HepG2 (cell line): ENCODE measurements around the gene VWA7. TPM values are rescaled to one million over a fixed set of nuclear protein-coding genes. Genes with fewer than 3 reads are reported as not detected.

ENCODE experiments used
- CEBPZ ChIP-seq: IDR thresholded peaks from 2 replicates; pipeline ENCODE4 v1.6.1; 2012; ENCODE audit warnings: low read length, improper control_type of control experiment
- FOXM1 ChIP-seq: sonication (generic); formaldehyde crosslinking; IDR thresholded peaks from 2 replicates; pipeline ENCODE4 v1.5.0; 2020; ENCODE audit warnings: missing genetic modification reagents
- GPN1 ChIP-seq: sonication (generic); formaldehyde crosslinking; IDR thresholded peaks from 2 replicates; pipeline ENCODE4 v1.5.1; 2020; ENCODE audit warnings: missing genetic modification reagents, borderline replicate concordance
- KMT2A ChIP-seq: sonication (generic); formaldehyde crosslinking; IDR thresholded peaks from 2 replicates; pipeline ENCODE4 v1.4.0; 2020; ENCODE audit warnings: missing genetic modification reagents
- MATR3 ChIP-seq: sonication (generic); formaldehyde crosslinking; IDR thresholded peaks from 2 replicates; pipeline ENCODE4 v1.4.0; 2020; ENCODE audit warnings: missing genetic modification reagents
- MBNL3 ChIP-seq: fragments of 250-450 bp; sonication (Bioruptor Pico); conservative IDR thresholded peaks from 2 replicates; pipeline ENCODE4 v1.8.0; 2022; ENCODE audit warnings: mild to moderate bottlenecking, inconsistent platforms
- MED13 ChIP-seq: sonication (generic); formaldehyde crosslinking; IDR thresholded peaks from 2 replicates; pipeline ENCODE4 v1.5.0; 2020; ENCODE audit warnings: missing genetic modification reagents
- PCBP1 ChIP-seq: fragments of 200-400 bp; formaldehyde crosslinking; IDR thresholded peaks from 2 replicates; pipeline ENCODE4 v1.6.1; 2017; ENCODE audit warnings: mild to moderate bottlenecking, low read depth, low read length, borderline replicate concordance
- RBM22 ChIP-seq: fragments of 200-400 bp; formaldehyde crosslinking; optimal IDR thresholded peaks from 2 replicates; pipeline ENCODE3; 2017; ENCODE audit warnings: mild to moderate bottlenecking, low read length, moderate library complexity
- SKI ChIP-seq: fragments of 450-650 bp; IDR thresholded peaks from one replicate; pipeline ENCODE4 v1.6.1; 2018; ENCODE audit warnings: mild to moderate bottlenecking; ENCODE audit not compliant: partially characterized antibody
- SP140L ChIP-seq: sonication (generic); formaldehyde crosslinking; IDR thresholded peaks from 2 replicates; pipeline ENCODE4 v1.4.0; 2020; ENCODE audit warnings: missing genetic modification reagents, borderline replicate concordance
- TBP ChIP-seq: sonication (generic); formaldehyde crosslinking; IDR thresholded peaks from 2 replicates; pipeline ENCODE4 v1.5.0; 2020; ENCODE audit warnings: missing genetic modification reagents
- ZBTB20 ChIP-seq: sonication (generic); formaldehyde crosslinking; IDR thresholded peaks from 2 replicates; pipeline ENCODE4 v1.8.1; 2023; ENCODE audit warnings: missing genetic modification reagents, low read depth, mild to moderate bottlenecking, borderline replicate concordance
- ZBTB3 ChIP-seq: sonication (generic); formaldehyde crosslinking; IDR thresholded peaks from 2 replicates; pipeline ENCODE4 v1.4.0; 2020; ENCODE audit warnings: low read depth, mild to moderate bottlenecking, moderate library complexity, missing genetic modification reagents, borderline replicate concordance
- ZFP1 ChIP-seq: IDR thresholded peaks from 2 replicates; pipeline ENCODE4 v1.6.1; 2016
- ZNF280D ChIP-seq: sonication (generic); formaldehyde crosslinking; IDR thresholded peaks from 2 replicates; pipeline ENCODE4 v1.5.1; 2020; ENCODE audit warnings: mild to moderate bottlenecking, missing genetic modification reagents
- ZNF33B ChIP-seq: sonication (generic); formaldehyde crosslinking; IDR thresholded peaks from 2 replicates; pipeline ENCODE4 v1.5.1; 2020; ENCODE audit warnings: mild to moderate bottlenecking, missing genetic modification reagents
- ZNF563 ChIP-seq: sonication (generic); formaldehyde crosslinking; IDR thresholded peaks from 2 replicates; pipeline ENCODE4 v1.8.0; 2022; ENCODE audit warnings: mild to moderate bottlenecking, moderate library complexity, missing genetic modification reagents
- ZNF607 ChIP-seq: sonication (generic); formaldehyde crosslinking; IDR thresholded peaks from 2 replicates; pipeline ENCODE4 v1.5.1; 2020; ENCODE audit warnings: missing genetic modification reagents, mild to moderate bottlenecking, borderline replicate concordance
- ZSCAN9 ChIP-seq: IDR thresholded peaks from 2 replicates; pipeline ENCODE4 v1.6.1; 2016; ENCODE audit warnings: borderline replicate concordance
- ZZZ3 ChIP-seq: sonication (generic); formaldehyde crosslinking; IDR thresholded peaks from 2 replicates; pipeline ENCODE4 v1.4.0; 2020; ENCODE audit warnings: missing genetic modification reagents, mild to moderate bottlenecking, borderline replicate concordance
- polyA plus RNA-seq, 8 experiments: library from polyadenylated mRNA; depleted of rRNA in 3 of 8; stranded (reverse) in 7 of 8; unstranded in 1 of 8; fragments of >200 nt; fragmentation: Illumina TruSeq in 4 of 8; extraction: Trizol in 4 of 8; gene quantifications; 2 replicates each; pipeline versions ENCODE4 v1.2.1 to v1.2.3, GENCODE V29; 2011 to 2016; ENCODE audit warnings: low read depth in 4 of 8, missing spikeins in 1 of 8, mixed read lengths in 1 of 8; ENCODE audit not compliant: insufficient read depth in 1 of 8
- total RNA-seq, 5 experiments: library from RNA; depleted of rRNA; stranded (reverse); fragments of >200 nt; fragmentation: Illumina TruSeq; extraction: Trizol; gene quantifications; 2 replicates each; pipeline ENCODE4 v1.2.3, GENCODE V29; 2016; ENCODE audit warnings: low read depth in 1 of 5
- TF ChIP-seq, protein P1 (sequence below): sonication (generic); formaldehyde crosslinking; IDR thresholded peaks from 2 replicates; pipeline ENCODE4 v1.8.0; 2022; ENCODE audit warnings: mild to moderate bottlenecking, missing genetic modification reagents, moderate library complexity

Gene VWA7
- total and polyA plus RNA-seq, 2 of the 13 experiments (the other 11 are each of a cell fraction or from before 2014, with no cell fraction given) = 0.86 to 3.3 TPM

DNA sequence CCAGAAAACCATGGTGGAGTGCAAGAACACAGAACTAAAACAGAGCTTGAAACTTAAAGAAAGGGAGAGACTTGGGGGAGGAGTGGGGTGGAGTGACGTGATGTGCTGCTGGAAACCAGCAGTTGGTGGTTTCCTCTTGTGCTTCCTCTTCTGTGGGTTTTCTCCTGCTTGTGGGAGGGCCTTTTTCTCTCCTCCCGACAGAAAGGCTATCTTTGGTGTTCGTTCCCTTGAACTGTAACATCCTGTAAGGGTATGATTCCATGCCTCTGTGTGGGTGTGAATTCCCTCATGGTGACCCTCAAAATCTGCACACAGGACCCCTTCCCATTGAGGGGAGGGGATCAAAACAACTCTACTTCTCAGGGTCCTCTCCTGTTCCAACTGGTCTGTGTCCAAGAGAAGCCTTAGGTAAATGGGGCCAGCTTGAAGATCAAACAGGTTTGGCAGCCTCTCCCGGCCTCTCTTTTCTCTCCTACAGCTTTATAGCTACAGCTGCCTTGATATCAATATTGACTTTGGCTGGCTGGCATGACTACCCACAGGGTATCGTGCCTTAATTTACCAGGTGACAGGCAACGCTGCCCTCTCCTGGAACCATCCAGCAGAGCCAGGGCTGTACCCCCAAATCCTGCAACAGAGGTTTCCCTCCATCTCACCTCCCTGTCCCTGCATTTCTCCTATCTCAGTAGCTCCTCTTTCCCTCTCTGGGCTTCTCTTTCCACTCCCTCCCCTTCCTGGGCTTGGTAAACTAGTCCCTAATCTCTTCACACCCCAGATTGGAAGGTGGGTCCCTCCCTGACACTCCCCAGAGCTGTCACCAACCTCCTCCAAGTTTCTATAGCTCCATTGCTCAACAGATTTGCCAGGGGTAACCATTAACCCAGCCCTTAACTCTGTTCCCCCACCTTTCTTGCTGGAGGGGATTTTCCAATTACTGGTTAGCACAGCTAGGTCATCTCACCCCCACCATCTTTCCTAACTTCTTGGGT is 38.8 kb downstream of the VWA7 start (continued):
- TF ChIP-seq, protein P1, sequence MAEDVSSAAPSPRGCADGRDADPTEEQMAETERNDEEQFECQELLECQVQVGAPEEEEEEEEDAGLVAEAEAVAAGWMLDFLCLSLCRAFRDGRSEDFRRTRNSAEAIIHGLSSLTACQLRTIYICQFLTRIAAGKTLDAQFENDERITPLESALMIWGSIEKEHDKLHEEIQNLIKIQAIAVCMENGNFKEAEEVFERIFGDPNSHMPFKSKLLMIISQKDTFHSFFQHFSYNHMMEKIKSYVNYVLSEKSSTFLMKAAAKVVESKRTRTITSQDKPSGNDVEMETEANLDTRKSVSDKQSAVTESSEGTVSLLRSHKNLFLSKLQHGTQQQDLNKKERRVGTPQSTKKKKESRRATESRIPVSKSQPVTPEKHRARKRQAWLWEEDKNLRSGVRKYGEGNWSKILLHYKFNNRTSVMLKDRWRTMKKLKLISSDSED (CRISPR knock-in tag) = no peak
- TF ChIP-seq ZFP1 (CRISPR knock-in tag) (peak; percentile 46), PCBP1 (no peak), TBP (CRISPR knock-in tag) (no peak), SP140L (CRISPR knock-in tag) (no peak; the same call in 1 of the 2 replicates), ZNF280D (CRISPR knock-in tag) (no peak), ZZZ3 (CRISPR knock-in tag) (0 out of 2 replicates have a peak, but pooled peaks have one; percentile 23), ZNF33B (CRISPR knock-in tag) (no peak; the same call in 1 of the 2 replicates), GPN1 (CRISPR knock-in tag) (no peak), FOXM1 (CRISPR knock-in tag) (no peak), ZNF607 (CRISPR knock-in tag) (peak; percentile 30; the same call in 1 of the 2 replicates), SKI (no peak), ZNF563 (CRISPR knock-in tag) (no peak), MATR3 (CRISPR knock-in tag) (no peak), KMT2A (CRISPR knock-in tag) (no peak; the same call in 1 of the 2 replicates), RBM22 (no peak), ZBTB20 (CRISPR knock-in tag) (peak; percentile 29; the same call in 1 of the 2 replicates), MBNL3 (CRISPR knock-in tag) (no peak), CEBPZ (no peak), MED13 (peak; percentile 91), ZBTB3 (no peak), ZSCAN9 (CRISPR knock-in tag) (peak; percentile 98)
